GM12878 (cell line): Measurements from ENCODE around the gene ZSCAN4.

Source experiments
- EP300 ChIP-seq, 2 experiments: fragments of 150-350 bp in 1 of 2; IDR thresholded peaks; 2 replicates each; pipeline ENCODE4 v1.6.1; 2011 to 2012; ENCODE audit warnings: low read depth in 2 of 2, low read length in 2 of 2, borderline replicate concordance in 1 of 2, improper control_type of control experiment in 1 of 2, inconsistent platforms in 1 of 2; ENCODE audit not compliant: control insufficient read depth in 1 of 2
- ESRRA ChIP-seq: IDR thresholded peaks from 2 replicates; pipeline ENCODE4 v1.6.1; 2012; ENCODE audit warnings: mild to moderate bottlenecking, low read length, improper control_type of control experiment
- EZH2 ChIP-seq: IDR thresholded peaks from 2 replicates; pipeline ENCODE4 v1.6.1; 2012; ENCODE audit warnings: low read depth, mild to moderate bottlenecking, control low read depth, inconsistent platforms, low read length, borderline replicate concordance; ENCODE audit not compliant: control insufficient read depth
- JUNB ChIP-seq: IDR thresholded peaks from 2 replicates; pipeline ENCODE4 v1.6.1; 2016; ENCODE audit warnings: antibody characterized with exemption, mild to moderate bottlenecking
- KDM1A ChIP-seq: fragments of 200-600 bp; sonication (generic); IDR thresholded peaks from 2 replicates; pipeline ENCODE4 v1.6.1; 2016; ENCODE audit warnings: borderline replicate concordance
- POLR2AphosphoS5 ChIP-seq: IDR thresholded peaks from 2 replicates; pipeline ENCODE4 v1.6.1; 2011; ENCODE audit warnings: mild to moderate bottlenecking, low read length, inconsistent platforms
- RFX5 ChIP-seq: IDR thresholded peaks from 2 replicates; pipeline ENCODE4 v1.6.1; 2011; ENCODE audit warnings: low read depth, low read length, improper control_type of control experiment
- SREBF2 ChIP-seq: IDR thresholded peaks from 2 replicates; pipeline ENCODE4 v1.6.1; 2012; ENCODE audit warnings: mild to moderate bottlenecking, low read length
- TF ChIP-seq, protein P1 (sequence below), 3 experiments: IDR thresholded peaks in 2 of 3; conservative IDR thresholded peaks in 1 of 3; 2 replicates each; pipeline ENCODE4 v1.5.1; 2011; ENCODE audit warnings: low read depth in 3 of 3, low read length in 3 of 3, mild to moderate bottlenecking in 3 of 3, control low read depth in 2 of 3, moderate library complexity in 2 of 3, inconsistent platforms in 1 of 3, mixed read lengths in 1 of 3; ENCODE audit not compliant: control insufficient read depth in 2 of 3, insufficient read depth in 1 of 3; ENCODE audit errors: extremely low read depth in 1 of 3
- TF ChIP-seq, protein P2 (sequence below): IDR thresholded peaks from 2 replicates; pipeline ENCODE4 v1.6.1; 2012; ENCODE audit warnings: mild to moderate bottlenecking, low read depth, low read length
- TF ChIP-seq, protein P3 (sequence below): fragments of 450-650 bp; IDR thresholded peaks from 2 replicates; pipeline ENCODE4 v1.6.1; 2016; ENCODE audit warnings: mild to moderate bottlenecking
- TF ChIP-seq, protein P4 (sequence below): fragments of 450-650 bp; IDR thresholded peaks from 2 replicates; pipeline ENCODE4 v1.6.1; 2018; ENCODE audit warnings: mild to moderate bottlenecking, low read depth, moderate library complexity; ENCODE audit not compliant: partially characterized antibody

DNA sequence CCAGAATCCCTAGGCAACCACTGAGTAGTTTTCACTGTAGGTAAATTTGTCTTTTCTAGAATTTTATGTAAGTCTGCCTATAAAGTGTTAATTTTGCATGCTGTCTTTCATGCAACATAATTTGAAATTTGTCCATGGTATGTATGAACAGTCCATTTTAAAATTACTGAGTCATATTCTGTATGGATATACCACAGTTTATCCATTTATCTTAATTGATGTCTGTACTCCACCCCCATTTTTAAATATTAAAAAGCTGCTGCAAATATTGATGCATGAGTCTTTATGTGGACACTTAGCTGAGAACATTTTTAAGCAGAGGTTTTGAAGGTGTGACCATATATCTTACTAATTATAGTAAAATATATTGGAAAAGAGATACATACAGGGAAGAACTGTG is 45.6 kb upstream of the ZSCAN4 start:
- TF ChIP-seq, protein P1, sequence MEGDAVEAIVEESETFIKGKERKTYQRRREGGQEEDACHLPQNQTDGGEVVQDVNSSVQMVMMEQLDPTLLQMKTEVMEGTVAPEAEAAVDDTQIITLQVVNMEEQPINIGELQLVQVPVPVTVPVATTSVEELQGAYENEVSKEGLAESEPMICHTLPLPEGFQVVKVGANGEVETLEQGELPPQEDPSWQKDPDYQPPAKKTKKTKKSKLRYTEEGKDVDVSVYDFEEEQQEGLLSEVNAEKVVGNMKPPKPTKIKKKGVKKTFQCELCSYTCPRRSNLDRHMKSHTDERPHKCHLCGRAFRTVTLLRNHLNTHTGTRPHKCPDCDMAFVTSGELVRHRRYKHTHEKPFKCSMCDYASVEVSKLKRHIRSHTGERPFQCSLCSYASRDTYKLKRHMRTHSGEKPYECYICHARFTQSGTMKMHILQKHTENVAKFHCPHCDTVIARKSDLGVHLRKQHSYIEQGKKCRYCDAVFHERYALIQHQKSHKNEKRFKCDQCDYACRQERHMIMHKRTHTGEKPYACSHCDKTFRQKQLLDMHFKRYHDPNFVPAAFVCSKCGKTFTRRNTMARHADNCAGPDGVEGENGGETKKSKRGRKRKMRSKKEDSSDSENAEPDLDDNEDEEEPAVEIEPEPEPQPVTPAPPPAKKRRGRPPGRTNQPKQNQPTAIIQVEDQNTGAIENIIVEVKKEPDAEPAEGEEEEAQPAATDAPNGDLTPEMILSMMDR (IDR thresholded peaks at IDR 0.05 in 2 of 3, conservative IDR thresholded peaks at IDR 0.05 in 1 of 3; ENCODE audit: control insufficient read depth in 2 of 3, extremely low read depth in 1 of 3, insufficient read depth in 1 of 3, low read depth in 3 of 3, low read length in 3 of 3): no peak
- TF ChIP-seq, protein P2, sequence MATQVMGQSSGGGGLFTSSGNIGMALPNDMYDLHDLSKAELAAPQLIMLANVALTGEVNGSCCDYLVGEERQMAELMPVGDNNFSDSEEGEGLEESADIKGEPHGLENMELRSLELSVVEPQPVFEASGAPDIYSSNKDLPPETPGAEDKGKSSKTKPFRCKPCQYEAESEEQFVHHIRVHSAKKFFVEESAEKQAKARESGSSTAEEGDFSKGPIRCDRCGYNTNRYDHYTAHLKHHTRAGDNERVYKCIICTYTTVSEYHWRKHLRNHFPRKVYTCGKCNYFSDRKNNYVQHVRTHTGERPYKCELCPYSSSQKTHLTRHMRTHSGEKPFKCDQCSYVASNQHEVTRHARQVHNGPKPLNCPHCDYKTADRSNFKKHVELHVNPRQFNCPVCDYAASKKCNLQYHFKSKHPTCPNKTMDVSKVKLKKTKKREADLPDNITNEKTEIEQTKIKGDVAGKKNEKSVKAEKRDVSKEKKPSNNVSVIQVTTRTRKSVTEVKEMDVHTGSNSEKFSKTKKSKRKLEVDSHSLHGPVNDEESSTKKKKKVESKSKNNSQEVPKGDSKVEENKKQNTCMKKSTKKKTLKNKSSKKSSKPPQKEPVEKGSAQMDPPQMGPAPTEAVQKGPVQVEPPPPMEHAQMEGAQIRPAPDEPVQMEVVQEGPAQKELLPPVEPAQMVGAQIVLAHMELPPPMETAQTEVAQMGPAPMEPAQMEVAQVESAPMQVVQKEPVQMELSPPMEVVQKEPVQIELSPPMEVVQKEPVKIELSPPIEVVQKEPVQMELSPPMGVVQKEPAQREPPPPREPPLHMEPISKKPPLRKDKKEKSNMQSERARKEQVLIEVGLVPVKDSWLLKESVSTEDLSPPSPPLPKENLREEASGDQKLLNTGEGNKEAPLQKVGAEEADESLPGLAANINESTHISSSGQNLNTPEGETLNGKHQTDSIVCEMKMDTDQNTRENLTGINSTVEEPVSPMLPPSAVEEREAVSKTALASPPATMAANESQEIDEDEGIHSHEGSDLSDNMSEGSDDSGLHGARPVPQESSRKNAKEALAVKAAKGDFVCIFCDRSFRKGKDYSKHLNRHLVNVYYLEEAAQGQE: no peak
- TF ChIP-seq ESRRA (no peak), JUNB (no peak), EZH2 (no peak), SREBF2 (no peak), POLR2AphosphoS5 (no peak), KDM1A (no peak), EP300 (IDR thresholded peaks at IDR 0.05; ENCODE audit: borderline replicate concordance in 1 of 2, control insufficient read depth in 1 of 2, low read depth in 2 of 2, low read length in 2 of 2) (no peak), RFX5 (no peak)
- TF ChIP-seq, protein P3, sequence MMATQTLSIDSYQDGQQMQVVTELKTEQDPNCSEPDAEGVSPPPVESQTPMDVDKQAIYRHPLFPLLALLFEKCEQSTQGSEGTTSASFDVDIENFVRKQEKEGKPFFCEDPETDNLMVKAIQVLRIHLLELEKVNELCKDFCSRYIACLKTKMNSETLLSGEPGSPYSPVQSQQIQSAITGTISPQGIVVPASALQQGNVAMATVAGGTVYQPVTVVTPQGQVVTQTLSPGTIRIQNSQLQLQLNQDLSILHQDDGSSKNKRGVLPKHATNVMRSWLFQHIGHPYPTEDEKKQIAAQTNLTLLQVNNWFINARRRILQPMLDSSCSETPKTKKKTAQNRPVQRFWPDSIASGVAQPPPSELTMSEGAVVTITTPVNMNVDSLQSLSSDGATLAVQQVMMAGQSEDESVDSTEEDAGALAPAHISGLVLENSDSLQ: no peak
- TF ChIP-seq, protein P4, sequence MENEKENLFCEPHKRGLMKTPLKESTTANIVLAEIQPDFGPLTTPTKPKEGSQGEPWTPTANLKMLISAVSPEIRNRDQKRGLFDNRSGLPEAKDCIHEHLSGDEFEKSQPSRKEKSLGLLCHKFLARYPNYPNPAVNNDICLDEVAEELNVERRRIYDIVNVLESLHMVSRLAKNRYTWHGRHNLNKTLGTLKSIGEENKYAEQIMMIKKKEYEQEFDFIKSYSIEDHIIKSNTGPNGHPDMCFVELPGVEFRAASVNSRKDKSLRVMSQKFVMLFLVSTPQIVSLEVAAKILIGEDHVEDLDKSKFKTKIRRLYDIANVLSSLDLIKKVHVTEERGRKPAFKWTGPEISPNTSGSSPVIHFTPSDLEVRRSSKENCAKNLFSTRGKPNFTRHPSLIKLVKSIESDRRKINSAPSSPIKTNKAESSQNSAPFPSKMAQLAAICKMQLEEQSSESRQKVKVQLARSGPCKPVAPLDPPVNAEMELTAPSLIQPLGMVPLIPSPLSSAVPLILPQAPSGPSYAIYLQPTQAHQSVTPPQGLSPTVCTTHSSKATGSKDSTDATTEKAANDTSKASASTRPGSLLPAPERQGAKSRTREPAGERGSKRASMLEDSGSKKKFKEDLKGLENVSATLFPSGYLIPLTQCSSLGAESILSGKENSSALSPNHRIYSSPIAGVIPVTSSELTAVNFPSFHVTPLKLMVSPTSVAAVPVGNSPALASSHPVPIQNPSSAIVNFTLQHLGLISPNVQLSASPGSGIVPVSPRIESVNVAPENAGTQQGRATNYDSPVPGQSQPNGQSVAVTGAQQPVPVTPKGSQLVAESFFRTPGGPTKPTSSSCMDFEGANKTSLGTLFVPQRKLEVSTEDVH: no peak
